IMR-90 (cell line): Measurements from ENCODE around the gene PDCD11. TPM values are rescaled to one million over a fixed set of nuclear protein-coding genes. Genes with fewer than 3 reads are reported as not detected.

Experiments used
- ATAC-seq: fragments of 200-7000 bp; cut with Tn5 transposase; 2 replicates; pipeline ENCODE4 v1.9.1; 2020; ENCODE audit warnings: low read depth, mild to moderate bottlenecking, moderate library complexity
- BruUV-seq: library from RNA; stranded (reverse); fragments of 400-500 nt; replicated peaks from 2 replicates; lab custom pipeline; 2021; lab: Mats Ljungman, UMichigan
- CTCF ChIA-PET: fragments of 300-600 bp; formaldehyde crosslinking; extraction: SDS; loops from one replicate; lab custom pipeline; 2021; ENCODE audit warnings: antibody characterized with exemption; lab: Yijun Ruan, JAX
- POLR2A ChIA-PET: fragments of 300-600 bp; sonication (Branson Sonifier 250); formaldehyde crosslinking; loops from one replicate; lab custom pipeline; 2022; ENCODE audit warnings: antibody characterized with exemption; ENCODE audit not compliant: unreplicated experiment; lab: Charles Lee
- DNase-seq: peaks from one replicate; pipeline ENCODE4 v3.0.0; 2013
- H2AFZ ChIP-seq: replicated peaks from 2 replicates; pipeline ENCODE3; 2013; ENCODE audit warnings: low read length, mild to moderate bottlenecking; ENCODE audit not compliant: poor library complexity
- H2AK5ac ChIP-seq: 2 replicates; pipeline ENCODE4 v1.6.1; 2013; ENCODE audit warnings: low read depth, low read length, inconsistent platforms
- H2AK9ac ChIP-seq: replicated peaks from 2 replicates; pipeline ENCODE3; 2013; ENCODE audit warnings: mild to moderate bottlenecking, low read depth, low read length, moderate library complexity; ENCODE audit not compliant: poor library complexity
- H2BK120ac ChIP-seq: 2 replicates; pipeline ENCODE4 v1.6.1; 2013; ENCODE audit warnings: low read depth, low read length, inconsistent platforms
- H2BK15ac ChIP-seq: 3 replicates; pipeline ENCODE4 v1.6.1; 2013; ENCODE audit warnings: low read depth, low read length, inconsistent platforms
- H2BK20ac ChIP-seq: 2 replicates; pipeline ENCODE4 v1.6.1; 2013; ENCODE audit warnings: low read depth, mild to moderate bottlenecking, inconsistent platforms, low read length, moderate library complexity
- H2BK5ac ChIP-seq: 2 replicates; pipeline ENCODE4 v1.6.1; 2013; ENCODE audit warnings: mild to moderate bottlenecking, low read depth, low read length, inconsistent platforms; ENCODE audit not compliant: poor library complexity, severe bottlenecking
- H3K14ac ChIP-seq: replicated peaks from 2 replicates; pipeline ENCODE4 v1.6.1; 2013; ENCODE audit warnings: low read depth, low read length, inconsistent platforms
- H3K18ac ChIP-seq: 2 replicates; pipeline ENCODE4 v1.6.1; 2013; ENCODE audit warnings: low read depth, low read length, control low read depth
- H3K23ac ChIP-seq: 2 replicates; pipeline ENCODE4 v1.6.1; 2013; ENCODE audit warnings: low read depth, low read length, inconsistent platforms
- H3K27ac ChIP-seq: 2 replicates; pipeline ENCODE4 v1.5.1; 2013; ENCODE audit warnings: mild to moderate bottlenecking, control low read depth, low read length; ENCODE audit not compliant: insufficient read depth
- H3K27me3 ChIP-seq: 2 replicates; pipeline ENCODE4 v1.6.1; 2013; ENCODE audit warnings: low read length; ENCODE audit not compliant: control insufficient read depth, insufficient read depth
- H3K36me3 ChIP-seq: 2 replicates; pipeline ENCODE4 v1.6.1; 2013; ENCODE audit warnings: low read length, mixed read lengths; ENCODE audit not compliant: control insufficient read depth, insufficient read depth
- H3K4ac ChIP-seq: 2 replicates; pipeline ENCODE4 v1.6.1; 2013; ENCODE audit warnings: low read depth, low read length, inconsistent platforms
- H3K4me1 ChIP-seq: 2 replicates; pipeline ENCODE4 v1.6.1; 2013; ENCODE audit warnings: low read length, mixed read lengths; ENCODE audit not compliant: control insufficient read depth, insufficient read depth
- H3K4me2 ChIP-seq: 2 replicates; pipeline ENCODE4 v1.6.1; 2013; ENCODE audit warnings: low read depth, mild to moderate bottlenecking, control low read depth, low read length, moderate library complexity
- H3K4me3 ChIP-seq: 2 replicates; pipeline ENCODE4 v1.5.1; 2013; ENCODE audit warnings: low read depth, mild to moderate bottlenecking, control low read depth, low read length, moderate library complexity; ENCODE audit not compliant: insufficient read depth
- H3K56ac ChIP-seq: 2 replicates; pipeline ENCODE4 v1.6.1; 2013; ENCODE audit warnings: low read length, inconsistent platforms; ENCODE audit not compliant: insufficient read depth; ENCODE audit errors: extremely low read depth
- H3K79me1 ChIP-seq, 2 experiments: 2 replicates each; pipeline ENCODE4 v1.6.1; 2013; ENCODE audit warnings: low read length in 2 of 2, inconsistent platforms in 1 of 2, low read depth in 1 of 2
- H3K9ac ChIP-seq: 2 replicates; pipeline ENCODE4 v1.6.1; 2013; ENCODE audit warnings: low read depth, low read length, control low read depth
- H3K9me1 ChIP-seq: 2 replicates; pipeline ENCODE4 v1.6.1; 2013; ENCODE audit warnings: low read length, inconsistent platforms; ENCODE audit not compliant: insufficient read depth
- H3K9me3 ChIP-seq: 2 replicates; pipeline ENCODE4 v1.6.1; 2013; ENCODE audit warnings: low read length; ENCODE audit not compliant: control insufficient read depth, insufficient read depth
- H4K20me1 ChIP-seq: 2 replicates; pipeline ENCODE4 v1.6.1; 2013; ENCODE audit warnings: low read length, inconsistent platforms; ENCODE audit not compliant: insufficient read depth
- H4K5ac ChIP-seq: 2 replicates; pipeline ENCODE4 v1.6.1; 2013; ENCODE audit warnings: mild to moderate bottlenecking, low read depth, low read length, control low read depth
- H4K8ac ChIP-seq, 2 experiments: 2 replicates each; pipeline ENCODE4 v1.6.1; 2013; ENCODE audit warnings: low read depth in 2 of 2, low read length in 2 of 2, control low read depth in 1 of 2, inconsistent platforms in 1 of 2
- H4K91ac ChIP-seq: 2 replicates; pipeline ENCODE4 v1.6.1; 2013; ENCODE audit warnings: low read depth, low read length, inconsistent platforms; ENCODE audit not compliant: insufficient read depth
- MAZ ChIP-seq: IDR thresholded peaks from 2 replicates; pipeline ENCODE4 v1.6.1; 2012; ENCODE audit warnings: low read depth, mild to moderate bottlenecking, low read length, improper control_type of control experiment, moderate library complexity, borderline replicate concordance
- WGBS, 2 experiments: methylation state at CpG; one replicate each; pipeline versions ENCODE4 v1.1.5 to v1.1.7; 2013; ENCODE audit warnings: missing lambda C conversion rate in 2 of 2; ENCODE audit not compliant: insufficient read length in 1 of 2; ENCODE audit errors: extremely low coverage in 2 of 2; 5-methylcytosine and 5-hydroxymethylcytosine counted together
- dilution Hi-C: fragments of 300-500 bp; cut with HindIII; formaldehyde crosslinking; loops from one replicate; pipeline ENCODE4 v1.14.3; 2018; ENCODE audit warnings: low sequenced_read_pairs; ENCODE audit not compliant: unreplicated experiment
- in situ Hi-C: fragments of 300-500 bp; cut with MboI; formaldehyde crosslinking; loops from 3 replicates; pipeline ENCODE4 v1.14.3; 2019; ENCODE audit warnings: low sequenced_read_pairs, inconsistent platforms, mixed read lengths
- intact Hi-C: fragments of 100-400 bp; cut with micrococcal nuclease; formaldehyde crosslinking; loops from 2 replicates; pipeline ENCODE4 v1.10.0; 2022
- polyA plus RNA-seq, 3 experiments: library from polyadenylated mRNA; depleted of rRNA; stranded (reverse); fragments of >200 nt; gene quantifications; 2 replicates each; pipeline ENCODE4 v1.2.3, GENCODE V29; 2012; ENCODE audit warnings: low replicate concordance in 1 of 3
- total RNA-seq: library from RNA; depleted of rRNA; stranded (reverse); fragments of >200 nt; gene quantifications from 2 replicates; pipeline ENCODE4 v1.2.3, GENCODE V29; 2012
- TF ChIP-seq, protein P1 (sequence below): fragments of 150-350 bp; IDR thresholded peaks from 2 replicates; pipeline ENCODE4 v1.6.1; 2017; ENCODE audit warnings: mild to moderate bottlenecking, antibody characterized with exemption, low read length, low read depth

The PDCD11 gene
- total and polyA plus RNA-seq, 2 of the 4 experiments (the other 2 are of a cell fraction), result 20.4 to 56.8 TPM

- Histone ChIP-seq H2BK20ac (no peak overlapping the region), H4K20me1 (0 out of 2 replicates have a peak, but pooled peaks cover 4% of the 10 kb centered on the region), H3K4me1 (no peaks in the 10 kb centered on the region; the same call in 1 of the 2 replicates), H3K14ac (no peak overlapping the region), H3K4me2 (no peak overlapping the region), H2BK120ac (no peak overlapping the region), H2AK9ac (no peak overlapping the region), H3K27ac (no peak overlapping the region), H3K27me3 (no peaks in the 10 kb centered on the region), H2BK15ac (no peak overlapping the region), H3K18ac (no peak overlapping the region), H3K23ac (no peak overlapping the region), H3K56ac (no peak overlapping the region), H3K9ac (no peak overlapping the region), H4K5ac (no peak overlapping the region), H3K9me1 (peaks cover 2% of the 10 kb centered on the region; the same call in 1 of the 2 replicates), H3K9me3 (no peaks in the 10 kb centered on the region), H2BK5ac (no peak overlapping the region), H2AFZ (no peak overlapping the region), H3K79me1 (peaks cover 0 to under 1% of the 10 kb centered on the region in 2 experiments; a peak in 1 of 4 replicates), H4K91ac (no peak overlapping the region), H3K4me3 (no peak overlapping the region), H2AK5ac (no peak overlapping the region), H4K8ac (no peak overlapping the region), H3K36me3 (peaks cover 78% of the 10 kb centered on the region), H3K4ac (no peak overlapping the region)
- DNase-seq, result peak; percentile 55
- WGBS, 2 experiments, result 87% methylated on average over 10 of the region's 13 CpGs; no CpG with 5 or more reads in 1 of the 2 experiments
- ChIA-PET CTCF (no interaction called here), POLR2A (interaction anchor here (0.6 kb wide), 1 partner anchor 899 kb away, joined by 3 read pairs; no protein-coding TSS in a partner anchor)
- ATAC-seq, result peak; percentile 60
- no TSS peak for BruUV-seq
- TF ChIP-seq MAZ, result no peak
- TF ChIP-seq, protein P1, sequence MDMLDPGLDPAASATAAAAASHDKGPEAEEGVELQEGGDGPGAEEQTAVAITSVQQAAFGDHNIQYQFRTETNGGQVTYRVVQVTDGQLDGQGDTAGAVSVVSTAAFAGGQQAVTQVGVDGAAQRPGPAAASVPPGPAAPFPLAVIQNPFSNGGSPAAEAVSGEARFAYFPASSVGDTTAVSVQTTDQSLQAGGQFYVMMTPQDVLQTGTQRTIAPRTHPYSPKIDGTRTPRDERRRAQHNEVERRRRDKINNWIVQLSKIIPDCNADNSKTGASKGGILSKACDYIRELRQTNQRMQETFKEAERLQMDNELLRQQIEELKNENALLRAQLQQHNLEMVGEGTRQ, result 0 out of 2 replicates have a peak, but pooled peaks have one; percentile 8
- in situ Hi-C loops, result no loop called here
- dilution Hi-C loops, result no loop called here
- intact Hi-C loops, result no loop called here
These were observed 45.6 kb downstream of the PDCD11 start for GRCh38 chr10:103442031-103442461.
